C4-2B (cell line): ENCODE measurements around the gene FRMD4A.

Experiments used
- ZFX ChIP-seq: fragments of 450-650 bp; IDR thresholded peaks from 2 replicates; pipeline ENCODE4 v1.6.1; 2017
- TF ChIP-seq, protein P1 (sequence below): fragments of 450-650 bp; conservative IDR thresholded peaks from 2 replicates; pipeline ENCODE4 v1.5.1; 2017; ENCODE audit warnings: mild to moderate bottlenecking

DNA sequence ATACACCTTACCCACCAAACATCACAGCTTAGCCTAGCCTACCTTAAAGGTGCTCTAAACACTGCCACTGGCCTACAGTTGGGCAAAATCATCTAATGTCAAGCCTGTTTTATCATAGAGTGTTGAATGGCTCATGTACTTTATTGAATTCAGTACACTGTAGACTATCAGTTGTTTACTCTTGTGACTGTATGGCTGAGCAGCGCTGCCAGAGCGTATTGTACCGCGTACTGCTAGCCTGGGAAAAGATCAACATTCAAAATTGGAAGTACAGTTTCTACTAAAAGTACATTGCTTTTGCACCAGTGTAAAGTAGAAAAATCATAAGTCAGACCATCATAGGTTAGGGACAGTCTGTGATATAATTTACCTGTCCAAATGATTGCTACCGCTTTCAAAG is 517.2 kb downstream of the FRMD4A start:
- TF ChIP-seq, protein P1, sequence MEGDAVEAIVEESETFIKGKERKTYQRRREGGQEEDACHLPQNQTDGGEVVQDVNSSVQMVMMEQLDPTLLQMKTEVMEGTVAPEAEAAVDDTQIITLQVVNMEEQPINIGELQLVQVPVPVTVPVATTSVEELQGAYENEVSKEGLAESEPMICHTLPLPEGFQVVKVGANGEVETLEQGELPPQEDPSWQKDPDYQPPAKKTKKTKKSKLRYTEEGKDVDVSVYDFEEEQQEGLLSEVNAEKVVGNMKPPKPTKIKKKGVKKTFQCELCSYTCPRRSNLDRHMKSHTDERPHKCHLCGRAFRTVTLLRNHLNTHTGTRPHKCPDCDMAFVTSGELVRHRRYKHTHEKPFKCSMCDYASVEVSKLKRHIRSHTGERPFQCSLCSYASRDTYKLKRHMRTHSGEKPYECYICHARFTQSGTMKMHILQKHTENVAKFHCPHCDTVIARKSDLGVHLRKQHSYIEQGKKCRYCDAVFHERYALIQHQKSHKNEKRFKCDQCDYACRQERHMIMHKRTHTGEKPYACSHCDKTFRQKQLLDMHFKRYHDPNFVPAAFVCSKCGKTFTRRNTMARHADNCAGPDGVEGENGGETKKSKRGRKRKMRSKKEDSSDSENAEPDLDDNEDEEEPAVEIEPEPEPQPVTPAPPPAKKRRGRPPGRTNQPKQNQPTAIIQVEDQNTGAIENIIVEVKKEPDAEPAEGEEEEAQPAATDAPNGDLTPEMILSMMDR = no peak
- no peak for TF ChIP-seq ZFX
